GM21786 (cell line): Measurements from ENCODE around the gene FLVCR2.
"Not testable (repeated sequence)": the region's sequence is repeated elsewhere in the genome, so short reads cannot be mapped to it uniquely, and the experiment has no call there.

Experiments
- ATAC-seq: cut with Tn5 transposase; IDR thresholded peaks from one replicate; pipeline ENCODE4 v1.9.1; 2021; ENCODE audit not compliant: unreplicated experiment

The FLVCR2 gene

GRCh38 chr14:75591331-75591946 is 13.0 kb downstream of the FLVCR2 start:
- no peak for ATAC-seq

- ATAC-seq = no peak
These were observed 13.7 kb downstream of the FLVCR2 start for GRCh38 chr14:75591987-75592575.

- ATAC-seq = no peak
These were observed 16.8 kb downstream of the FLVCR2 start for GRCh38 chr14:75595226-75595625.

GRCh38 chr14:75597149-75597548 is 18.7 kb downstream of the FLVCR2 start:
- ATAC-seq = no peak

- not testable (repeated sequence) for ATAC-seq
These were observed 21.7 kb downstream of the FLVCR2 start for GRCh38 chr14:75600100-75600499.

GRCh38 chr14:75601061-75601460 is 22.6 kb downstream of the FLVCR2 start:
- ATAC-seq = not testable (repeated sequence)

GRCh38 chr14:75602503-75602902 is 24.1 kb downstream of the FLVCR2 start:
- no peak for ATAC-seq

DNA sequence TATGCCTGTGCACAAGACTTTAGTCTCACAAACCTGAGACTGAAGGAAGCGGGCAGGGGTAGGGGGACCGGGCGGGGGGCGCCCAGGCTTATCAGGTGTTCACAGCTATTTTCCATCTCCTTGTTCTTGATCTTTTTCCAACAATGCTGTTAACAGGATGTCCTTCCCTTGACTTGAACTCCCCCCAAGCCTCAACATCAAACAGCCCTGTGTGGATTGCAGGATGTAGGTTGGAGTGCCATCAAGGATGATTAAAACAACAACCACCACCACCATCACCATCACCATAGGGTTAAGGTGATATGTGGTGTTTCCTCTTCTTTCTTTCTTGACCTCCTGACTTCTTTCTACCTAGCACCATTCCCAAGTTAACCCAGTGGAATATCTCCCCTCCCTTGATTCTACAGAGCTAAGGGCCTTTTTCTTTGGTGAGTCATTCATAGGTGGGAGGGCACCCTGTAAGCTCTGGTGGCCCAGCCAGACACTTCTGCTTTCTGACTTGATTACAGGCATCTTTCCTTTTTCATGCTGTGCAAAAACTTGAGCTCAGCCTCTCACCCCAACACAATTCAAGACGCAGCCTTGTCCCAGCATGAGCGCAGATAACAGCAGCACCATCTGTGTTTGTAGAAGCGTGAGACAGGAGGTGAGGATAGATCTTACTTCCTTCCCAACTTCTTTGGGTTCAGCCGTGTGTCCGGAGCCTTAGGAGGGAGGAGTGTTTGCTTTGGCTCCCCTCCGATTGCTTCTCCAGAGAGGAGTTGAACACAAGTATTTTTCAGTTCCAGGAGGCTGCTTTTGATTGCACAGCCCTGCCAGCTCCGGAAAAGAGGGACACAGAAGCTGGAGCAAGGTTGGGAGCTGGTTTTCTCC is 26.8 kb downstream of the FLVCR2 start:
- ATAC-seq = no peak

DNA sequence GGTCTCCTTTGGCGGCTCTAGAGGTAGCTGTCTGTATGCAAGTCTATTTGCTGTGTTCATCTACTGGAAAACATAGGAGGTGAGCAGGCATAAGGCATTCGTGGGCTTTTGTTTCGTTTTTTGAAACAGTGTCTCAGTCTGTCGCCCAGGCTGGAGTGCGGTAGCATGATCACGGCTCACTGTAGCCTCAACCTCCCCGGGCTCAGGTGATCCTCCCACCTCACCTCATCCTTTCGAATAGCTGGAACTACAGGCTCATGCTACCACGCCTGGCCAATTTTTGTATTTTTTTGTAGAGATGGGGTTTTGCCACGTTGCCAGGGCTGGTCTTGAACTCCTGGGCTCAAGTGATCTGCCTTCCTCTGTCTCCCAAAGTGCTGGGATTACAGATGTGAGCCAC is 27.5 kb downstream of the FLVCR2 start:
- ATAC-seq = no peak

DNA sequence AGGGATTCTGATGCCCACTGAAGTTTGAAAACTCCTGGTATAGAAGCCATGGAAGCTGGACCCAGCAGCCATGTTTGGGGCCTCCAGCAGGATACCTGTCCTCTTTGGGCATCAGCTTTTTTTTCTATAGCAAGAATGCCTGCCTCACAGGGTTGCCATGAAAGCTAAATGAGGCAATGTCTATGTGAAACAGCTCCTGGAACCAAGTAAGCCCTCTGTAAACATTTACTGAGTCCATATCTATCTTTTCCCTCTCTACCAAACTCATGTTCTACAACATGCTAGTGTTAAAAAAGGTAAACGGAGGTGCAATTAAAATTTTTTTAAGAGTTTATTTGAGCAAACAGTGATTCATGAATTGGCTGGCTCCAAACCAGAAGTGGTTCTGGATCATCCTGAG is 28.6 kb downstream of the FLVCR2 start:
- ATAC-seq = no peak

DNA sequence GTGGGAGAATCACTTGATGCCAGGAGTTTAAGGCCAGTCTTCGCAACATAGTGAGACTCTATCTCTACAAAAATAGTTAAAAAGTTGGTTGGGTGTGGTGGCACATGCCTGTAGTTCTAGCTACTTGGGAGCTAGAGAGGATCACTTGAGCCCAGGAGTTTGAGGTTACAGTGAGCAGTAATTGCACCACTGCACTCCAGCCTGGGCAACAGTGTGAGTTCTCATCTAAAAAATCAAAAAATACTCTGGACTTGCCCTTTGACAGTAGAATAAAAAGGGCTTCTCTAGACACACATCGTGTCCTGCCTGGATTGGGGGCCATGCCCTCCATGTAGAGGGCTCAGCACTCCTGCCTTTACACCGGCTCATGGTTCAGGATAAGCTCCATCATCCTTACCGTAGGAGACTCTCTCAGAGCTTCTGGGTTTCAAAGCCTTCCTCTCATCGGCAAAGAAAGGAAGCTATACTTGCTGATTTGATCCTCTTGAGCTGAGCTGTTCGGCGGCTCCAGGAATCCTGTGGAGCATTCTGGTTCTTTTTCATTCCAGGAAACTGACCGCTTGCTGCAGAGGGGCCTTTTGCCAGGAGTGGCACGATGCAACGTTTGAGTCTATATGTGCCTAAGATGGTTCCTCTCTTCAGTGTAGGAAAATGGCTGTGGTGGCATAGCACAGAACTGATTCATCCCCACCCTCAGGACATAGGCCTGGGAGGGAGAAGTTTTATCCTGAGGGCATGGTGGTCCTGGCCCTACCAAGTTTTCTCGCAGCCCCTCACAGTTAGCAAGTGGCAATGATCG is 29.6 kb downstream of the FLVCR2 start:
- no peak for ATAC-seq

GRCh38 chr14:75609116-75609515 is 30.7 kb downstream of the FLVCR2 start:
- ATAC-seq = no peak

- no peak for ATAC-seq
These were observed 31.4 kb downstream of the FLVCR2 start for GRCh38 chr14:75609606-75610475.

GRCh38 chr14:75610834-75611233 is 32.4 kb downstream of the FLVCR2 start:
- no peak for ATAC-seq

DNA sequence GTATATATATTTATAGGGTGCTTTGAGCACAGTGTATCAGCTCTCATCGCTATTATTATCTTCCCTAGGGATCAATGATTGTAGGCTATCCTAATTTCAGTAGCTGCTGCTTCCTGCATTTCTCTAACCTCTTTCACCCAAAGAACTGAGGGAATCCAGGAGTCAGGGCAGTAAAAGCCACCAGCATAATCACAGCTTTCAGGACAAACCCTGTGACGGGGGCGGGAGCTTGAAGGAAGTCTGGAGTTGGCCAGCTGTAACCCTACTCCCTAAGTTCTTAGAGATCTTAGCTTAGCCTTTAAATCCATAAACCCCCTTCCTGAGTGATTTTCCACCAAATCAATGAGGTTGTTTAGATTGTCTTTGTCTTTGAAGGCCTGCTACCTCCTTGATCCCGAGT is 33.7 kb downstream of the FLVCR2 start:
- ATAC-seq = no peak

DNA sequence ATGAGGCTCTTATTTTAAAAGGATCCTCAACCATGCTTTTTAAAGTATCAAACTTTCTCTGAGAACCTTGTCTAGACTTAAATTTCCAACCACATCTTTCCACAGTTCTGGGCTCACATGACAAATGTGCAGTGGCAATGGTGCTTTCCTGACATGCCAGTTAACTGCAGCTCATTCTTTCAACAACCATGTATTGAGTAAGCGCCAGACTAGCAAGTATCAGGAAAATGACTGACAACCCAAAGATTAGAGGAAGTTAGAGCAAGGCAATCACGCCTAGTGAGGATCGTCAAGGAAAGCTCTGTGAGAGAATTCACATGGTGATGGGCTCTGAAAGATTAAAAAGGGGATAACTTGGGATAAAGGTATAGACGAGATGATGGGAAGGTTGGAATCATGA is 35.8 kb downstream of the FLVCR2 start:
- ATAC-seq = no peak

DNA sequence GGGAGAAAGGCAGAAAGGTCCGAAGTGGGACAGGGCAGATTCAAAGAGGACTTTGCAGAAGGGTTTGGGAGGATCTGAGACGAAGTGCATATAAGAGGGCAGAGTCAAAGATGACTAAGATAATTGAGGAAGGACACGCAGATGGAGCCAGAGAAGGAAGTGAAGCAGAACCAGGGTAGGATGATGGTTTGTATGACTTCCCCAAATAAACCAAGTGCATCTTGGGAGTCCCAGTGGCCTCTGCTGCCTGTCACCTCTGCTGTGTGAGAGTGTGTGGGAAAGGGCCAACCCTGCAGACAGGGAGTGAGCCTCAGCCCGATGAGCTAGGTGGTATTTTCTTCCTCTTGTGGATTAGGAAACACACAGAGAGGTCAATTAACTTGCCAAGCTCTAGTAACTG is 36.8 kb downstream of the FLVCR2 start:
- ATAC-seq = no peak

GRCh38 chr14:75619548-75619947 is 41.1 kb downstream of the FLVCR2 start:
- ATAC-seq = no peak

- ATAC-seq = no peak
These were observed 46.6 kb downstream of the FLVCR2 start for GRCh38 chr14:75625034-75625433.

- ATAC-seq = no peak
These were observed 48.0 kb downstream of the FLVCR2 start for GRCh38 chr14:75626396-75626795.
